Limb (tissue), 2 donors: ENCODE data around the gene PSMB7.

Experiments
- DNase-seq, 2 donors: peaks; one replicate each; pipeline ENCODE4 v3.0.0-alpha.2; 2016; ENCODE audit errors: extremely low spot score in 2 of 2

PSMB7 gene

DNA sequence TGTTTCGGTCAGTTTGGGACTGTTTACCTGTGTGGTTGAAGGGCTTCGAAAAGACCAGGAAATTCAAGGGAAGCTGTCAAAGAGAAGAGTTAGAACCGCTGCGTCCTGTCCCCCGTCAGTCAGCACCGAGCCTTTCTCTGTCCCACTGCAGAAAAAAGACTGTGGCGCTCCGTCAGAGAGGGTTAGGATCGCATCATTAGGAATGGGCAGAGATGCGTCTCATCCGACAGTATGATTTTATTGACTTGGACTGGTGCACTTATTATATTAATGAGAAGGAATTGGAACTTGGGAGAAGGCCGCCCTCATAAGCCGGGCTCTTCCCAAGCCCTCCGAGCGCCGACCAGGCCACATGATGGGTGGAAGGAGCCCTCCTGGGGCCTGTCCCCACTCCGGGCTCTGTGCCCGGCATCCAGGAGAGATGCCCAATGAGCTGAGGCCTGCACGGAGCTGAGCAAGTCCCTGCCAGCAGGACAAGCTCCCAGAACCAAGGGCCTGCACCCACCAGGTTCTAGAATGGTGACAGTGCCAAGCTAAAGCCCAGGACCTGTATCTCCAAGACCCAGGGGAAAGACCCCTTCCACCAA is 85.9 kb downstream of the PSMB7 start:
- DNase-seq: no peak

DNA sequence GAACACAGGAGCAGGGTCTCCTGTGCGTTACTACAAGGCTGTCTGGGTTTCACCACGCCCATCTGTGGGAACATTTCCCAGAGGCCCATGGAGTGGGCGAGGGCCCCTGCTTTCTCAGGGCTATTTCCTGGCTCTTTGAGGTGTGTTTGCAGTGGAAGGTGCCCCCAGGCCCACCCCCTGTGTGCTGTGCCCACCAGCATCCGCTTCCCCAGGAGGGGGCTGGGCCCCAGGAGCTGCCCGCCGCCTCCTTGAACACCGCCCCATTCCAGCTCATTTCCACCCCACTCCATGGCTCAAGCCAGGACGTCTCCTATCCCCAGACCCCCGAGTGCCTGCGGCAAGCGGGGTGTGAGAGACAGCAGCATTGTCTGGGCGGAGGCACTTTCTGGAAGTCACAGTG is 87.0 kb downstream of the PSMB7 start:
- no peak for DNase-seq

DNA sequence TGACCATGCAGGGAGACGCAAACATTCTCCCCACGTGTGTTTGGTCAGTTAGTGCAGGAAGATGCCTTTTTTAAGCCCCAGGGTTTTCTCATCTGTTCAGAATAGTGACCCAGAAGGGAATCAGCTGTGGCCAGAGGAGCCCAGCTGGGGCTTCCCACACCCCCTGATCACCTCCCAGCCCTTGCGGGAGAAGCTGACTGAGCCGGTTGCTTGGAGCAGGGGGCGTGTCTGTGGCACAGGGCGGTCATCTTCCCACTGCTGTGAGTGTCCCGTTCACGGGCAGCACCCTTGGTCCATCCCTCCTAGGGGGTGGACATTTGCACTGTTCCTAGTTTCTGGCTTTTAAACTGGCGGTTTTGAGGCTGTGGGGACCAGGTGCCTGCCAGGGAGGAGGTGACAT is 87.8 kb downstream of the PSMB7 start:
- no peak for DNase-seq

DNA sequence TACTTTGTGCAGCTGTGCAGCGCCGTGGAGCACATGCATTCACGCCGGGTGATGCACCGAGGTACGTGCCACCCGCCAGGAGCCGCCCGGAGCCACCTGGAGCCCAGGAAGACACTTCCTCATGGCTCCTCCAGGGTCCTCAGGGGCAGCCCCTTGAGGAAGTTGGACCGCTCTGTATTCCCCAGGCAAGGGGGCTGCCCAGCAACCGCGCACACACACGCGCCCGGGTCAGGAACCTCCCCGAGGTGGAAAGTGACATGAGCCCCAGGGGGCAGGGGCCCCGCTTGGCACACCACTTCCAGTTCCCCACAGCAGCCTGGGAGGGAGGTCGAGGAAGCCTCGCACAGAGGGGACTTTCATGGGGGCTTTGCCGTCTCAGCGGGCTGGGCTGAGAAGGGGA is 88.9 kb downstream of the PSMB7 start:
- no peak for DNase-seq

DNA sequence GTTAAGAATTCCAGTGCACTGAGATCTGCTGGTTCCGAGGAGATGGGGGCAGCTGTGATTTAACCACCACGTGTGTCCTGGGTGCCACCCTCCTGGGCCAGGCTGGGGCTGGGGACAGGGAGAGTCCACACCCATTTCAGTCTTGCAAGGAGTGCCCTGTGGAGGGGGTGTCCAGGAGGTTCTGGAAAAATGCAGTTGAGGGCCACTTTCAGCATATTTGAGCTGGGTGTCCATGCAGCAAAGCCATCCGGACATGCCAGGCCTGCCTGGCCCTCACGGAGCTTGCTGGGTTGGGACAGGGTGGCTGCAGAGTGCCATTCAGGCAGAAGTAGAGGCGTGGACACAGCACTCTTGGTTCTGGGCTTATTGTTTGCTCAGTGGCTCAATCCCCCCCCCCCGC is 89.4 kb downstream of the PSMB7 start:
- no peak for DNase-seq

DNA sequence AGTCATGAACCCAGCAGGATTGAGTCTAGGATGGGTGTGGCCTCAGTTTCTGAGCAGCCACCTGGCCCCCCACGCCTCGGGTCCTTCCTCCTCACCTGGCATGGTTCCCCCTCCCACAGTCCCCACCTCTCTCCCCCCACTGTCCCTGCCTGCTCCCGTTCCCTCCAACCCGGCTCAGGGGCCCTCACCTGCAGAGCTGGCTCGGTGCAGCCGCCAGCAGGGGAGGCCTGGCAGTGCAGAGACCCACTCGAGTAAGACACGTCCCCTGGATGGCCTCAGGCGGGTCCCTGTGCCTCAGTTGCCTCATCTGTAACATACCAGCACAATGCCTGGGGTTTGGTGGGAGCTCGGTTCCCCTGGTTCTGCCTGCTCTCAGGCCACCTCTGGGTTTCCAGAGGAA is 91.3 kb downstream of the PSMB7 start:
- DNase-seq: no peak

DNA sequence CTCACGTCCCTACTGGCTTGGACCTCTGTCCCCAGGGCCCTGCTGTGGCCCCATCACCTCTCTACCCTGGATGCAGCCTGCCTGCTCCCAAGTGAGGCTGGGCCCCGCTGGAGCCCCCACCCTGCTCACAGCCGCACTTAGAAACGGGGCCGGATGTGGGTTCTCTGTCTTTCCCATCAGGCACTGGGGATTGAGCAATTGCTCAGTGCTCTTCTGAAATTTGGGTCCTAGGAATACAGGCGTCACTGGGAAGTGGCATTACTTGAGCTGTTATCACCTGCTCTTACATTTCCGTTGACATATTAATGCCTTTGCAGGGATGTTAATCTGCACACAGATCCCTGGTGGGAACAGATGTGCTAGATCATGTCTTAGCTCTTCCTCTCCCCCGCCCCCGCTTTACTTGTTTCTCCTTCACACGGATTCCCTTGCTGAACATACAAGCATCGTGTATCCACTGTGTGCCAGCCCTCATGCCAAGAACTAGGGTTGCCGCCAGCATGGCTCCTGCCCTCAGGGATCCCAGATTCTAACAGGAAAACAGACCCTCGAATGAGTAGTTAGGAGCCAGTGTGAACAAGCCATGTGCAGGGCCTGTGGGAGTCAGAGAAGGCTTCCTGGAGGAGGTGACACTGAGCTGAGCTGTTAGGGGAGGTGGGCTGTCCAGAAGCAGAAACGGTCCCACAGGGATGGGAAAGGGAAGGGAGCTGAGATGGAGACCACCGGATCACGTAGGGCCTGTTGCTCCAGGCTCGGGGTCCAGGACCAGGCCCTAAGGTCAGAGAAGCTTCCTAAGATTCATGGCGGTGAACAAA is 92.4 kb downstream of the PSMB7 start:
- DNase-seq: no peak

DNA sequence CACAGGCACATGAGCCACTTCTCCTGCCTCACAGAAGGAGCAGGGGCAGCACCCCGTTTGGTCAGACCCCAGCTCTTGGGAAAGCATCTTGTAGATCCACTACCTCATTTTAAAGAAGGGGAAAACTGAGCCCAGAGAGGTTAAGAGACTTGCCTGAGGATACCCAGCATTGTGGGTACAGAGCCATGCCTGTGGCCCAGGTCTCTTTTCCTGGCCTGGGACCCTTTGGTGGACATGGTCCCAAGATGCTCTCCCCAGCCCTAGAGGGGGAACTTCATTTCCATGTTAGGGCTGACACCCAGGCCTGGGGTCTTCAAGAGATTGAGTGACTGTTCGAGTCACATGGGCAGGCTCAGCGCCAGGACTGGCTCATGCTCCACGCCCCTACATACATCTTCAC is 93.3 kb downstream of the PSMB7 start:
- no peak for DNase-seq

DNA sequence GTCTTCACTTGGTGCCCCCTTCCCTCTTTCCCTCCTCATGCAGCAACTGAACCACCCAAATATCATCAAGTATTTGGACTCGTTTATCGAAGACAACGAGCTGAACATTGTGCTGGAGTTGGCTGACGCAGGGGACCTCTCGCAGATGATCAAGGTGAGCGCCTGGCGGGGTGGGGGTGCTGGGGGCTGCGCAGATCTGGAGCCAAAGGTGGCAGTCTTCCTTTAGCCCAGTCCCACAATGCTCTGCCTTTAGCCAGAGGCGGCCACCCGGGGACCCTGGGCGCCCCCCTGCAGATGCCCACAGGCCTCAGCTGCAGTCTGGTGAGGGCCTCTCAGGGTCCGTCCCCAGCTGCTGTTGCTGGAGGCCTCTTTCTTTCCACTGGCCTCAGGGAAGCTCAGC is 93.8 kb downstream of the PSMB7 start:
- no peak for DNase-seq

DNA sequence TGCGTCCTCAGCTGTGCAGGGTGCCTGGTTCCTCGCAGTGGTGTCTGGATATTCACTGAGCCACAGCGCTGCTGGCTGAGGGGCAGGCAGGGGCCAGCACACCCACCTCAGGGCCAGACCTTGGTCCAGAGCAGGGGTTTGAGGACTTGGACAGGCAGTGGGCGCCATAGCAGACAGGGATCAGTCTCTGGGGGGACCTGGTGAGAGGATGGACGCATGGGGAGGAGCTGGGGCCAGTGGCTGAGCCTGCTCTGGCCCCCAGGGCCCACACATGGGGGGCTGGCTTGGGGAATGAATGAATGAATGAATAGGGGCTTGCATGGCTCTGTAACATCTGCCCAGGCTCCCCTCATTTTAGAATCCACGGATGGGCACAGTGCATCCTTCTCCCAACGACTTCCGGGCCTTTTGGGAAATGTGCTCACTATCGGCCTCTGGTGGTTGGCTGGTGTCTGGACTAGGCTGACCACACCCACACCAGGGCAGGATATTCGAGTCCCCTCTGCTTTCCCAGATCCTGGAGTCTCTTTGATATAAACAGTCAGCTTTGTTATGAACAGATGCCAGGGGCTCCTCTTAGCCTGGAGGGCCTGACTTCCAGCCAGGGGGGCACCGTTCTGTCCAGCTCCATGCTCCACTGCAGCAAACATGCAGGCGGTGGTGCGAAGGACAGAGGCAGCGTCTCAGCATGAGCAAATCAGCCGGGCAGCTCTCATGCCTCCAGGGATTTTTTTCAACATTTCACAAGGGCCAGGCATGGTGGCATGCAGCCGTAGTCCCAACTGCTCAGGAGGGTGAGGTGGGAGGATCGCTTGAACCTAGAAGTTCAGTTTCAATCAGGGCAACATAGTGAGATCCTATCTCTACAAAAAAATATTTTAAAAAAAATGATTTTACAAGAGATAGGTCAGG is 94.9 kb downstream of the PSMB7 start:
- DNase-seq: peak; percentile 44 to 79

DNA sequence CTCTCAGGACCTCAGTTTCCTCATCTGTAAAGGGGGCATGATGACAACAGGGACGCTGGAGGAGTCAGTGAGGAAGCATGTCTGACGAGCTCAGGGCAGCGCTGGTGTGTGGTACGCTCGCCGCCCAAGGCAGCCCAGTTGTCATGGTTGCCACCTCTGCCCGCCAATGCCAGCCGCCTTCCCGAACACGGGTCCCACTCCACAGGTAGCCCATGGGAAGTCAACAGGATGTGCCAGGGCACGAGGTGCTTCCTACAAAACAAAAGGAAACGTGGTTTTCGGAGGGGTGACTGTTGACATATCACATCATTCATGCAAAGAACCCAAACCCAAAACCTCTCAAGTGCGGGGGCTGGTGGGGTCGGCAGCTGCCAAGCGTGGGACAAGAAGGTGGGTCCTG is 99.4 kb downstream of the PSMB7 start:
- no peak for DNase-seq

DNA sequence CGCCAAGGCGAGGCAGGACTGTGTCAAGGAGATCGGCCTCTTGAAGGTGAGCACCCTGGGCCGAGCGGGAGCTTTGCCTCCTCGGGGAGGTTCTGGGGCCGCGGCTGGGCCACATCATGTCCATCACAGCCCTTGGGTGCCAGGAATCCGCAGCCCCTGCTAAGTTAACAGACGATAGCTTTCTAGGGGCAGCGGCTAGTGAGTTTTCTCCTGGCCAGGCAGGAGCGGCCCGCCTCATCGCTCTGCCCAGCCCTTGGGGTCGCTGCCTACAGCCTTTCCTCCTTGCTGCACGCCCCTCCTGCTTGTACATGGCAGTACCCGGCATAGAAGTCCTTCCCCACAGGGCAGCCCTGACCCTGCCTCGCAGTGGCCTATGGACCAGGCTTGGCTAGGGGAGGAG is 101.3 kb downstream of the PSMB7 start:
- DNase-seq: no peak

DNA sequence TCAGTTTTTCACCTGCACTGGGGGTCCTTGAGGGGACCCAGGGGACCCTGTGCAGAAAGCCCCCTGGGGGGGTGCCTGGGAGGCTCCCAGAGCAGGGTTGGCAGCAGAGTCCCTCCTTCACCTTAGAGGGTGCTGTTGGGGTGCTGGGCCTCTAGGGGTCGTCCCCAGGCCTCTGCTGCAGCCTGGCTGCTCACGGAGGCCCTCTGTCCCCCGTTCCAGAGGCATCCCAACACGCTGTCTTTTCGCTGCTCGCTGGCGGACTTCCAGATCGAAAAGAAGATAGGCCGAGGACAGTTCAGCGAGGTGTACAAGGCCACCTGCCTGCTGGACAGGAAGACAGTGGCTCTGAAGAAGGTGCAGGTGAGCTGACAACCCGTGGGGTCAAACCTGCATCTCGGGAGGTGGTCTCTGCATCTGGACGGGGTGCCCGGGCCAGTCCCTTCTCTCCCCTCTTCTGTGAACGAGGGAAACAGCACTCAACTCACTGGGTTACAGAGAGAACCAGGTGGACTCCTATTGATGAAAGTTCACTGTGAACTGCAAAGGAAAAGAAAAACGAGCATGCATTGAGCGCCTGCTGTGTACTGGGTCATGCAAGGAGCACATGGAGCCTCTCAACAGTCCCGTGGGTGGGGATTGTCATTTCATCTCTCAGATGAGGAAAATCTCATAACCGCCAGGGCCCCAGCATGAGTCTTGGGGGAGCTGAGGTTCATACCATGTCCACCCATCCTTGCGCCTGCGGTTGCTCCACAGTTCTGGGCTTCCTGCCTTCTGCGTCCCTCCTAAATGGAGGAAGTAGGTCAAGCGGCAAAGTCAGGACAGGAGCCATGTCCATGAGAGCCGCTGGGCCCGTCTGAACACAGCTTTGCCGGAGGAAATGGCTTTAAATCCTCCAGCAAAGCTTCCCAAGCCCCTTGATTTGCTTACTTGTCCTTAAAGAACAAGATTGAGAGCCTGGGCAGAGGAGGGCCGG is 102.7 kb downstream of the PSMB7 start:
- no peak for DNase-seq

DNA sequence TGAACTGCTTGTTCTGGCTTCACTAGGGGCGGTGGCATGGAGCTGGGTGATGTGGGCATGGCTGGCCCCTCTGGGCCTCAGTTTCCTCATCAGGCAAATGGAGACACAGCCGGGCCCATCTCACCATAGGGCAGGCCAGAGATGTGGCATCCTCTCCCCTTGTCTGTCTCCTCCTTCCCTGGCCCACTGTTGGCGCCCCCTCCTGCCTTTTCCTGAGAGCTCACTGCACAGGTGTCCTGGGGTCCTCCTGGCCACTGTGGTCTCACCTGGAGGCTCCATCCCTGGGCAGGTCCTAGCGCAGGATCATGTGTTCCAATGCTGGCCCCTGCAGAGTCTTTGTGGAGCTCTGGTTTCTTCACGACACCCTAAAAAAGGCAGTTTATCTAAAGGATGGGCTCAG is 104.0 kb downstream of the PSMB7 start:
- DNase-seq: no peak

DNA sequence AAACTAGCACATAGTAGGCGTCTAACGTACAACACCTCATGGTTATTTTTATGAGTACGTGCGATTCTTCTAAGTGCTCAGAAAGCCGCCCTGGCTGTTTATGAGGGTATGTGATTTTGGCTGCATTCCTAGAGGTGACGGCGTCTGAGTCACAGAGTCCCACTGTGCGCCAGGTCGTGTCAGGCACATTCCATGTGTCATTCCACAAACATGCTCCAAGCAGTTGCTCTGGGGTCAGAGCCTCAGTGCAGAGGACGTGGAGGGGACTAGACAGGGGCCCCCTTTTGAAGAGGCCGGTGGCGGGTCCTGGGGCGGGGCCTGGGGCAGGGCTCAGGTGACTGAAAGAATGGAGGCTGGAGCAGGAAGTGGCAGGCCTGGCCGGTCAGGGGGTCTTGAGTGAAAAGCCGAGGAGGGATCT is 105.6 kb downstream of the PSMB7 start:
- no peak for DNase-seq

DNA sequence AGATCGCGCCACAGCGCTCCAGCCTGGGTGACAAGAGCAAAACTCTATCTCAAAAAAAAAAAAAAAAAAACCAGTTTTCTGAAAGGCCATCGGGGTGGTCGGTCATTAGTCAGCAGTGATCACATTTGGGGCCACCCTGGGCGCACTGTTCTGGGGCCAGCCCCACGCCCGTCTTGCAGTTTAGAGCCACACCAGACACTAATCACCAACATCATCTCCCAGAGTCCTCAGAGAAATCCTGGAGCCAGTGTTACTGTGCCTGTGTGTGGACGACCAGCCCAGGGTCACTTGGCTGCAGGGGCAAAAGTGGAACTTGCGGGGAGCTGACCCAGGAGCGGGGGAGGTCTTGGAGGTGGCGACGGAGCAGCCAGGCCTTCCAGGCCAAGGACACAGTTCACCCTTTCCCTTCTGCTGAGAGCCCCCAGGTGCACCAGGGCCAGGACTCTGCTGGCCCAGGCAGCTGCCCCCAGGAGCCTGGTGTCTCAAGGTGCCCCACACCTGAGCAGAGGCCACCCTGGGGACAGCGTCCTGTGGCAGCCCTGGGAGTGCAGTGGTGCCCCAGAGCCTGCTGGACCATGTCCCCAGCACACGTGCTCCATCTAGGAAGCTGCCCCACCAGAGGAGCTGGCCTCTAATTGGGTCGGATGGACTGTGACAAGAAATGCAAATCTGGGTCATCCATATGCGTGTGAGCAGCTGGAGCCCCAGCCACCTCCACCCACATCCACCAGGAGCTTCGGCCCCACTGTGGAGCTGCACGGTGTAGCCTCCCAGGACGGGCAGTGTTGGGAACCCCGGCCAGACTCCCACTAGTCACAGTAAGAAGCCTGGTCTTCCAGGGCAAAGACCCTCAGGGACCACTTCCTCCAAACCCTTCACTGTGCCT is 106.4 kb downstream of the PSMB7 start:
- DNase-seq: no peak

DNA sequence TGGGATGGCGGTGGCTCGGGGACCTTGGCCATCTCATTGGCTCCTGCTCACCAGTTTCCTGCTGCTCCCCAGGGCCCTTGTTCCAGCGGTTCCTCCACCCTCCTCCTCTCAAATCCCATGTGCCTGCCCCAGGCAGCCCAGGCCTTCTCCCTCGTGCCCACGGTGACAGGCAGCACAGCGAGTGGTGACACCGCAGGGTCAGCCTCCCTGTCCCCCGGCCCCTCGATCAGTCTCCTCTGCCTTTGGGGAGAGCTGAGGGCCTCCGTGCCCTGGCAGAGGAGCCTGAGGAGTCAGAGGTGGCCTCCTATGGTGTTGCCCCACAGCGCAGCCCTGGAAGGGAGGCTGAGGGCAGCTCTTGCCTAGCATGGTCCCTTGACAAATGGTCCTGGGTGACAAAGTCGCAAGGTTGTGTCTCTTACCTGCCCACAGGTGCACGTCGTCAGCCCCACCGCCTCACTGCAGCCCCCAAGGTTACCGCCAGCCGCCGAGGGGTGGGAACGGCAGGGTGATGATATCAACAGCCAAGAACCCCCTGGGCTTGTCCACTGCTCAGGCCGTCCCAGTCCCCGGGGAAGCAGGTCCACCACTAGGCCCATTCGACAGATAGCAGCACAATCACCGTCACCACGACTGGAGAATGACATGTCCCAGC is 107.7 kb downstream of the PSMB7 start:
- no peak for DNase-seq

DNA sequence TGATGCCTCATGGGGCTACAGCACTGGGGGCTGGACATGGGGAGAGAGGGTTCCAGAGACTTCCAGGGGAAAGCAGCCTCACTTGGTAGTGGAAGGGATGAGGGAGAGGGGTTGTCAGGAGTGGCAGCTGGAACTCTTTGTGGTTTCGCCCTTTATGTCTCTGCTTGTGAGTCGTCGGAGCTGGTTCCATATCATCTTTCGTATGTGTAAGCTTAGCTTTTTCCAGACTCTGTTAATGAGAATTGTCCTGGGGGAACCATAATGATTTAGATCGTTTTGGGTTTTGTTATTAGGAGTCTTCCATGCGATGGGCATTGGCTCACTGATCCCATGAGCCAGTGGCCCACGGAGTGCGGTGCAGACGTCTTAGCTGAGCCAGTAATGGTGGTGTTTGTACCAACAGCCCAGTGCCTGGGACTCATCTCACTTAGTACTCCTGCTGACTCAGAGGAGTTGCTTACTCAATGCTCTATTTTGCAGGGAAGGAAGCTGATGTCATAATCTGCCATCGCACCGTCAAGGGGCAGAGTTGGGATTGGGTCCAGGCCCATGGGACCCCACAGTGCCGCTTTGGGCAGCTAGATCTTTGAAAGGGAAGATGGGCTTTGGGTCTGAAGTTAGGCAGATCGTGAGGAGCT is 109.0 kb downstream of the PSMB7 start:
- no peak for DNase-seq

DNA sequence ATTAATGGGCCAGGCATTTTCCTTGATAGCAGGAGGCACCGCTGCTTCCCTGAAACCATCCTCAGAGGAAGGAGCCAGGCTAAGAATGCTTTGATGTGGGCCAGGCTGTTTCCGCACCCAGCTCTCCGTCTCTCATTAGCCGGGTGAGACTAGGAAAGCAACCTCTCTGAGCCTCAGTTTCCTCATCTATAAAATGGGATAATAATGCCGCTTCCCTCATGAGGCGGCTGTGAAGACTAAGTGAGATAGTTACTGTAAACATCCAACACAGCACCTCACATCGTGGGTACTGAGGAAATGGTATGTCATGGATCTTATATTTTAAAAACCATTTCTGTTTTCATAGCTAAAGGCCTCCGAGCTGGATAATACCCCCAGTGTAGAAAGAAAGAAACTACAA is 111.0 kb downstream of the PSMB7 start:
- DNase-seq: no peak
